AG04450 (cell line): ENCODE data around the gene PRKAG2. TPM values are rescaled to one million over a fixed set of nuclear protein-coding genes. Genes with fewer than 3 reads are reported as not detected.

Experiments
- CTCF ChIA-PET: fragments of 300-600, 350-600 bp; formaldehyde crosslinking; extraction: SDS; loops from one replicate; lab custom pipeline; 2022; ENCODE audit warnings: antibody characterized with exemption, inconsistent platforms; lab: Charles Lee
- POLR2A ChIA-PET: fragments of 350-600 bp; formaldehyde crosslinking; extraction: SDS; loops from one replicate; lab custom pipeline; 2021; ENCODE audit warnings: antibody characterized with exemption, inconsistent platforms; lab: Yijun Ruan, JAX
- DNase-seq: peaks from one replicate; pipeline ENCODE4 v3.0.0-alpha.2; 2011; ENCODE audit warnings: low read depth, low spot score
- H3K27ac ChIP-seq: one replicate; pipeline ENCODE4 v1.5.1; 2012; ENCODE audit warnings: low read depth, low read length, control low read depth
- H3K27me3 ChIP-seq: one replicate; pipeline ENCODE4 v1.6.0; 2012; ENCODE audit warnings: low read length; ENCODE audit not compliant: control insufficient read depth, insufficient read depth
- H3K4me3 ChIP-seq: 2 replicates; pipeline ENCODE4 v1.5.1; 2011; ENCODE audit warnings: mild to moderate bottlenecking, low read depth, low read length, control low read depth
- H3K9me3 ChIP-seq: 2 replicates; pipeline ENCODE4 v1.5.1; 2012; ENCODE audit warnings: low read length; ENCODE audit not compliant: control insufficient read depth, insufficient read depth
- CTCF ChIP-seq: IDR thresholded peaks from 2 replicates; pipeline ENCODE4 v1.5.1; 2011; ENCODE audit warnings: low read depth, low read length, control low read depth, inconsistent platforms
- polyA plus RNA-seq: library from polyadenylated mRNA; depleted of rRNA; stranded (reverse); fragments of >200 nt; gene quantifications from 2 replicates; pipeline ENCODE4 v1.2.3, GENCODE V29; 2011

PRKAG2 gene
- polyA plus RNA-seq, 1 experiment: 45.0 TPM

GRCh38 chr7:151862606-151863381 is 14.1 kb downstream of the PRKAG2 start:
- CTCF ChIA-PET: no interaction called here

GRCh38 chr7:151861881-151862280 is 15.0 kb downstream of the PRKAG2 start:
- Histone ChIP-seq H3K27me3 (peaks cover 7% of the 10 kb centered on the region), H3K4me3 (no peak overlapping the region), H3K9me3 (no peaks in the 10 kb centered on the region; the same call in 1 of the 2 replicates), H3K27ac (no peak overlapping the region)
- POLR2A ChIA-PET: no interaction called here
- CTCF ChIA-PET: no interaction called here
- TF ChIP-seq CTCF: no peak
- DNase-seq: no peak

More at GRCh38 chr7:151862606-151863381, 14.1 kb downstream of the PRKAG2 start:
- POLR2A ChIA-PET: no interaction called here
- no peak overlapping the region for H3K27ac ChIP-seq
- H3K27me3 ChIP-seq: peaks cover 9% of the 10 kb centered on the region
- DNase-seq: no peak
- H3K9me3 ChIP-seq: no peaks in the 10 kb centered on the region; the same call in 1 of the 2 replicates
- H3K4me3 ChIP-seq: no peak overlapping the region
- no peak for TF ChIP-seq CTCF

GRCh38 chr7:151860771-151861170 is 16.1 kb downstream of the PRKAG2 start:
- Histone ChIP-seq H3K27me3 (peaks cover 7% of the 10 kb centered on the region), H3K9me3 (no peaks in the 10 kb centered on the region), H3K27ac (no peak overlapping the region), H3K4me3 (no peak overlapping the region)
- no peak for TF ChIP-seq CTCF
- CTCF ChIA-PET: no interaction called here
- DNase-seq: no peak
- POLR2A ChIA-PET: no interaction called here

GRCh38 chr7:151859948-151860685 is 16.8 kb downstream of the PRKAG2 start:
- ChIA-PET POLR2A (no interaction called here), CTCF (no interaction called here)
- no peak overlapping the region for H3K27ac ChIP-seq
- no peak for TF ChIP-seq CTCF
- no peak for DNase-seq
- peaks cover 7% of the 10 kb centered on the region for H3K27me3 ChIP-seq
- H3K4me3 ChIP-seq: no peak overlapping the region
- no peaks in the 10 kb centered on the region for H3K9me3 ChIP-seq
